ENCODE data around the gene ARFRP1. TPM values are rescaled to one million over a fixed set of nuclear protein-coding genes. Genes with fewer than 3 reads are reported as not detected.
A peak's percentile ranks its signal among the peaks of the same experiment; 100 is the strongest.

Gene ARFRP1
- total and polyA plus RNA-seq, 2 of the 13 experiments (the other 11 are each of a cell fraction or from before 2014, with no cell fraction given): 32.0 to 51.1 TPM

GRCh38 chr20:63736893-63737694 is 29.3 kb upstream of the ARFRP1 start (continued):
- TF ChIP-seq, protein P1, sequence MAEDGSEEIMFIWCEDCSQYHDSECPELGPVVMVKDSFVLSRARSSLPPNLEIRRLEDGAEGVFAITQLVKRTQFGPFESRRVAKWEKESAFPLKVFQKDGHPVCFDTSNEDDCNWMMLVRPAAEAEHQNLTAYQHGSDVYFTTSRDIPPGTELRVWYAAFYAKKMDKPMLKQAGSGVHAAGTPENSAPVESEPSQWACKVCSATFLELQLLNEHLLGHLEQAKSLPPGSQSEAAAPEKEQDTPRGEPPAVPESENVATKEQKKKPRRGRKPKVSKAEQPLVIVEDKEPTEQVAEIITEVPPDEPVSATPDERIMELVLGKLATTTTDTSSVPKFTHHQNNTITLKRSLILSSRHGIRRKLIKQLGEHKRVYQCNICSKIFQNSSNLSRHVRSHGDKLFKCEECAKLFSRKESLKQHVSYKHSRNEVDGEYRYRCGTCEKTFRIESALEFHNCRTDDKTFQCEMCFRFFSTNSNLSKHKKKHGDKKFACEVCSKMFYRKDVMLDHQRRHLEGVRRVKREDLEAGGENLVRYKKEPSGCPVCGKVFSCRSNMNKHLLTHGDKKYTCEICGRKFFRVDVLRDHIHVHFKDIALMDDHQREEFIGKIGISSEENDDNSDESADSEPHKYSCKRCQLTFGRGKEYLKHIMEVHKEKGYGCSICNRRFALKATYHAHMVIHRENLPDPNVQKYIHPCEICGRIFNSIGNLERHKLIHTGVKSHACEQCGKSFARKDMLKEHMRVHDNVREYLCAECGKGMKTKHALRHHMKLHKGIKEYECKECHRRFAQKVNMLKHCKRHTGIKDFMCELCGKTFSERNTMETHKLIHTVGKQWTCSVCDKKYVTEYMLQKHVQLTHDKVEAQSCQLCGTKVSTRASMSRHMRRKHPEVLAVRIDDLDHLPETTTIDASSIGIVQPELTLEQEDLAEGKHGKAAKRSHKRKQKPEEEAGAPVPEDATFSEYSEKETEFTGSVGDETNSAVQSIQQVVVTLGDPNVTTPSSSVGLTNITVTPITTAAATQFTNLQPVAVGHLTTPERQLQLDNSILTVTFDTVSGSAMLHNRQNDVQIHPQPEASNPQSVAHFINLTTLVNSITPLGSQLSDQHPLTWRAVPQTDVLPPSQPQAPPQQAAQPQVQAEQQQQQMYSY (CRISPR knock-in tag; IDR thresholded peaks at IDR 0.05): no peak
- TF ChIP-seq ZNF138 (CRISPR knock-in tag; IDR thresholded peaks at IDR 0.05; ENCODE audit: low read depth): no peak; the same call in 1 of the 2 replicates
- TF ChIP-seq, protein P2, sequence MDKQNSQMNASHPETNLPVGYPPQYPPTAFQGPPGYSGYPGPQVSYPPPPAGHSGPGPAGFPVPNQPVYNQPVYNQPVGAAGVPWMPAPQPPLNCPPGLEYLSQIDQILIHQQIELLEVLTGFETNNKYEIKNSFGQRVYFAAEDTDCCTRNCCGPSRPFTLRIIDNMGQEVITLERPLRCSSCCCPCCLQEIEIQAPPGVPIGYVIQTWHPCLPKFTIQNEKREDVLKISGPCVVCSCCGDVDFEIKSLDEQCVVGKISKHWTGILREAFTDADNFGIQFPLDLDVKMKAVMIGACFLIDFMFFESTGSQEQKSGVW (CRISPR knock-in tag; IDR thresholded peaks at IDR 0.05; ENCODE audit: borderline replicate concordance): no peak
- TF ChIP-seq ZSCAN31 (CRISPR knock-in tag; IDR thresholded peaks at IDR 0.05; ENCODE audit: low read depth): peak; percentile 60; the same call in 1 of the 2 replicates
- 0 out of 2 replicates have a peak, but pooled peaks have one; percentile 7 for TF ChIP-seq MTA1 (CRISPR knock-in tag; IDR thresholded peaks at IDR 0.05; ENCODE audit: borderline replicate concordance)
- TF ChIP-seq ZKSCAN1 (IDR thresholded peaks at IDR 0.05; ENCODE audit: low read length): no peak
- TF ChIP-seq SNAPC5 (CRISPR knock-in tag; IDR thresholded peaks at IDR 0.05; ENCODE audit: borderline replicate concordance): no peak; the same call in 1 of the 2 replicates
- no peak for TF ChIP-seq KDM6A (CRISPR knock-in tag; IDR thresholded peaks at IDR 0.05; ENCODE audit: low read depth)
- TF ChIP-seq RARG (CRISPR knock-in tag; IDR thresholded peaks at IDR 0.05; ENCODE audit: low read depth): no peak
- no peak; the same call in 1 of the 2 replicates for TF ChIP-seq SSRP1 (CRISPR knock-in tag; IDR thresholded peaks at IDR 0.05)
- TF ChIP-seq MED1 (CRISPR knock-in tag; IDR thresholded peaks at IDR 0.05): peak; percentile 6; the same call in 1 of the 2 replicates
- TF ChIP-seq THAP7 (CRISPR knock-in tag; IDR thresholded peaks at IDR 0.05): peak; percentile 15; the same call in 1 of the 2 replicates
- TF ChIP-seq, protein P3, sequence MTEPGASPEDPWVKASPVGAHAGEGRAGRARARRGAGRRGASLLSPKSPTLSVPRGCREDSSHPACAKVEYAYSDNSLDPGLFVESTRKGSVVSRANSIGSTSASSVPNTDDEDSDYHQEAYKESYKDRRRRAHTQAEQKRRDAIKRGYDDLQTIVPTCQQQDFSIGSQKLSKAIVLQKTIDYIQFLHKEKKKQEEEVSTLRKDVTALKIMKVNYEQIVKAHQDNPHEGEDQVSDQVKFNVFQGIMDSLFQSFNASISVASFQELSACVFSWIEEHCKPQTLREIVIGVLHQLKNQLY (CRISPR knock-in tag; IDR thresholded peaks at IDR 0.05): no peak
- TF ChIP-seq ZNF513 (CRISPR knock-in tag; conservative IDR thresholded peaks at IDR 0.05): no peak; the same call in 1 of the 2 replicates
- TF ChIP-seq, protein P4, sequence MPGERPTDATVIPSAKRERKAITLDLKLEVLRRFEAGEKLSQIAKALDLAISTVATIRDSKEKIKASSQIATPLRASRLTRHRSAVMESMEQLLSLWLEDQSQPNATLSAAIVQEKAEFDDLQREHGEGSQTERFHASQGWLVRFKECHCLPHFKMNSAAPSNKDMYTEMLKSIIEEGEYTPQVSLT (CRISPR knock-in tag; IDR thresholded peaks at IDR 0.05; ENCODE audit: borderline replicate concordance, low read depth): no peak
- TF ChIP-seq ZNF354B (CRISPR knock-in tag; IDR thresholded peaks at IDR 0.05): no peak
- TF ChIP-seq, protein P5, sequence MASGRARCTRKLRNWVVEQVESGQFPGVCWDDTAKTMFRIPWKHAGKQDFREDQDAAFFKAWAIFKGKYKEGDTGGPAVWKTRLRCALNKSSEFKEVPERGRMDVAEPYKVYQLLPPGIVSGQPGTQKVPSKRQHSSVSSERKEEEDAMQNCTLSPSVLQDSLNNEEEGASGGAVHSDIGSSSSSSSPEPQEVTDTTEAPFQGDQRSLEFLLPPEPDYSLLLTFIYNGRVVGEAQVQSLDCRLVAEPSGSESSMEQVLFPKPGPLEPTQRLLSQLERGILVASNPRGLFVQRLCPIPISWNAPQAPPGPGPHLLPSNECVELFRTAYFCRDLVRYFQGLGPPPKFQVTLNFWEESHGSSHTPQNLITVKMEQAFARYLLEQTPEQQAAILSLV (CRISPR knock-in tag; IDR thresholded peaks at IDR 0.05; ENCODE audit: borderline replicate concordance): no peak; the same call in 1 of the 2 replicates
- no peak for TF ChIP-seq ZNF530 (CRISPR knock-in tag; IDR thresholded peaks at IDR 0.05; ENCODE audit: low read depth)
